G401 (cell line): ENCODE data around the gene KCNMA1. TPM values are rescaled to one million over a fixed set of nuclear protein-coding genes. Genes with fewer than 3 reads are reported as not detected.
"Not testable (repeated sequence)": the region's sequence is repeated elsewhere in the genome, so short reads cannot be mapped to it uniquely, and the experiment has no call there.

Experiments used
- DNase-seq: peaks from one replicate; pipeline ENCODE4 v3.0.0-alpha.2; 2015; ENCODE audit warnings: low spot score
- in situ Hi-C: cut with HindIII; loops from 2 replicates; pipeline ENCODE4 v1.10.0; 2016; ENCODE audit warnings: low sequenced_read_pairs, mixed read lengths
- total RNA-seq: library from RNA; depleted of rRNA; stranded (reverse); fragments of >200 nt; shearing (Covaris generic); gene quantifications from 2 replicates; pipeline ENCODE4 v1.2.3, GENCODE V29; 2014

KCNMA1 gene
- total RNA-seq, 1 experiment from 2014 or later, result 0.81 TPM

GRCh38 chr10:77400033-77400432 is 237.6 kb downstream of the KCNMA1 start:
- no peak for DNase-seq
- in situ Hi-C loops, result no loop called here

GRCh38 chr10:77398986-77399755 is 238.4 kb downstream of the KCNMA1 start:
- DNase-seq, result no peak
- in situ Hi-C loops, result no loop called here

GRCh38 chr10:77398558-77398957 is 239.1 kb downstream of the KCNMA1 start:
- in situ Hi-C loops, result no loop called here
- no peak for DNase-seq

- in situ Hi-C loops, result no loop called here
- no peak for DNase-seq
These were observed 240.5 kb downstream of the KCNMA1 start for GRCh38 chr10:77397103-77397502.

- no peak for DNase-seq
- in situ Hi-C loops, result no loop called here
These were observed 241.3 kb downstream of the KCNMA1 start for GRCh38 chr10:77396290-77396689.

- DNase-seq, result no peak
- in situ Hi-C loops, result no loop called here
These were observed 243.6 kb downstream of the KCNMA1 start for GRCh38 chr10:77393821-77394501.

GRCh38 chr10:77393411-77393810 is 244.2 kb downstream of the KCNMA1 start:
- in situ Hi-C loops, result no loop called here
- DNase-seq, result no peak

GRCh38 chr10:77392851-77393250 is 244.8 kb downstream of the KCNMA1 start:
- no peak for DNase-seq
- in situ Hi-C loops, result no loop called here

- DNase-seq, result no peak
- in situ Hi-C loops, result no loop called here
These were observed 245.3 kb downstream of the KCNMA1 start for GRCh38 chr10:77392236-77392721.

GRCh38 chr10:77391605-77392235 is 245.9 kb downstream of the KCNMA1 start:
- in situ Hi-C loops, result no loop called here
- peak; percentile 65 for DNase-seq

- DNase-seq, result no peak
- in situ Hi-C loops, result no loop called here
These were observed 247.1 kb downstream of the KCNMA1 start for GRCh38 chr10:77390481-77390891.

- no peak for DNase-seq
- in situ Hi-C loops, result no loop called here
These were observed 249.0 kb downstream of the KCNMA1 start for GRCh38 chr10:77388571-77389100.

- DNase-seq, in situ Hi-C loops: not testable (repeated sequence)
These were observed 249.9 kb downstream of the KCNMA1 start for GRCh38 chr10:77387701-77388100.

GRCh38 chr10:77387247-77387646 is 250.4 kb downstream of the KCNMA1 start:
- DNase-seq, result no peak
- in situ Hi-C loops, result no loop called here

- DNase-seq, result no peak
- in situ Hi-C loops, result no loop called here
These were observed 250.8 kb downstream of the KCNMA1 start for GRCh38 chr10:77386838-77387237.

- no peak for DNase-seq
- in situ Hi-C loops, result no loop called here
These were observed 251.2 kb downstream of the KCNMA1 start for GRCh38 chr10:77386365-77386764.

GRCh38 chr10:77385315-77385714 is 252.3 kb downstream of the KCNMA1 start:
- DNase-seq, result no peak
- in situ Hi-C loops, result no loop called here

- in situ Hi-C loops, result no loop called here
- DNase-seq, result peak; percentile 9
These were observed 253.6 kb downstream of the KCNMA1 start for GRCh38 chr10:77383861-77384553.

- in situ Hi-C loops, result no loop called here
- no peak for DNase-seq
These were observed 255.9 kb downstream of the KCNMA1 start for GRCh38 chr10:77381750-77382149.
